ENCODE measurements around the gene C19orf38. TPM values are rescaled to one million over a fixed set of nuclear protein-coding genes. Genes with fewer than 3 reads are reported as not detected.
"Not testable (repeated sequence)": the region's sequence is repeated elsewhere in the genome, so short reads cannot be mapped to it uniquely, and the experiment has no call there.

C19orf38 gene
- polyA plus RNA-seq, 4 donors, result 1.9 to 2.4 (median 2.2) TPM

GRCh38 chr19:10819124-10820060 is 28.8 kb upstream of the C19orf38 start:
- DNase-seq (ENCODE audit: low read depth in 4 of 4, low spot score in 2 of 4), result no peak

DNA sequence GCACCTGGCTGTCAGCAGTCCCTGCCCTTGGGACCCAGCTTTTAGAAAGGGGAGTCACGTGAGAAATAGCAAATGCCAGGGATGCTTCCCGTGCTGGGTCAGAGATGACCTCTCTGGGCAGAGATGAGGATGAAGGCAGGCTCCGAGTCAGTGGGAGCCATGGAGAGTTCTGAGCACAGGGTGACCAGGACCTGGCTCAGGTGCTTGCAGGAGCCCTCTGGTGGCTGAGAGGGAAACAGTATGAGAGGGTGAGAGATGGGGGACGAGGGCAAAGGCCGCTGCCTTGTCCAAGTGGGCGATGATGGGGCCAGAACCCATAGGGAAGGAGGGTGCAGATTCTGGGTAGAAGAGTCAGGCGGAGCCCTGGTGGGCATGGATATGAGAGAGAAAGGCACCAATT is 28.0 kb upstream of the C19orf38 start:
- DNase-seq (ENCODE audit: low read depth in 4 of 4, low spot score in 2 of 4), result no peak

GRCh38 chr19:10823690-10824089 is 24.5 kb upstream of the C19orf38 start:
- DNase-seq (ENCODE audit: low read depth in 4 of 4, low spot score in 2 of 4), result no peak

DNA sequence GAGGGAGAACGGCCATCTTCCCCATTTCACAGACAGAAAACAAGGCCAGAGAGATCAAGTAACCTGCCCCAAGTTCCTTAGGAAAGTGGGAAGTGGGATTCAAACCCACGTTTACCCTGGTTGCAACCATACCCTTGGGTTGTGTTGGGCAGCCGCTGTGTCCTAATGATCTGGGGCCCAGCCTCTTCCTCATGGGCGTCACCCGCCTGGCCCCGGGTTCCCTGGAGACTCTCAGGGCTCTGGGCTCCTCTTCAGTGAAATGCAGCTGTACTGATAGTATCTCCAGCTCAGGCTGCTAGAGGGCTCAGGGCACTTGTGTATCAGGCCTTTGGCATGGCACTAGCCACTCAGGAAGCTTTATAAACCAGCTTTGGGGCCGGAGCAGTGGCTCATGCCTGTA is 22.0 kb upstream of the C19orf38 start:
- no peak for DNase-seq (ENCODE audit: low read depth in 4 of 4, low spot score in 2 of 4)

- DNase-seq (ENCODE audit: low read depth in 4 of 4, low spot score in 2 of 4), result no peak
These were observed 21.4 kb upstream of the C19orf38 start for GRCh38 chr19:10826846-10827245.

DNA sequence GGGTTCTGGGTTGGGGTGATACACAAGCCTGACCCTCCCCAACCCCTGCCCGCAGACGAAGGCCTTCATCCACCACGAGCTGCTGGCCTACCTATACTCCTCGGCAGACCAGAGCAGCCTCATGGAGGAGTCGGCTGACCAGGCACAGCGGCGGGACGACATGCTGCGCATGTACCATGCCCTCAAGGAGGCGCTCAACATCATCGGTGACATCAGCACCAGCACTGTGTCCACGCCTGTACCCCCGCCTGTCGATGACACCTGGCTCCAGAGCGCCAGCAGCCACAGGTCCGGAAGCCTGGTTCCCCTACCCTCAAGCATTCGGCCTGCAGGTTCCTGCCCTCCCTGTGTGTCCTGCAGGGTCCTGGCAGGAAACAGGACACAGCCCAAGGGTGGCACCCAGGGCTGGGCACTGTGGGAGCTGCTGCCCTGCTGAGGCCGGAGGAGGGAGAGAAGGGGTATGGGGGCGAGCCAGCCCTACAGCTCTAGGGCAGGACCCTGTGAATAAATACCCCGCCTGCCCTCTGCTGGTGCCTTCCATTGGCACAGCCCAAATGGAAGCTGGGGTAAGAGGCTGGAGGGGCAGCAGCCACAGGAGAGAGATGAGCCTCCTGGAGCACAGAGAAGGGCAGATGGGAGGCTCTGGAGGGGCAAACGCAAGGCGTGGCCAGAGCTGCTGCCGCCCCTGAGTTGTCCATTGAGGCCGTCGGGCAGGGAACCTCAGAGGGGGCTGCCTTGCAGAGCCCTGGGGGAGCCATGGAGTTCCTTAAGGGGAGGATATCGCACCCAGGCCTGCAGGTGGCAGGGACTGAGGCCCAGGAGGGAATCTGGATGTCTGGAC is 19.0 kb upstream of the C19orf38 start:
- DNase-seq (ENCODE audit: low read depth in 4 of 4, low spot score in 2 of 4), result no peak

GRCh38 chr19:10829967-10830366 is 18.2 kb upstream of the C19orf38 start:
- no peak for DNase-seq (ENCODE audit: low read depth in 4 of 4, low spot score in 2 of 4)

DNA sequence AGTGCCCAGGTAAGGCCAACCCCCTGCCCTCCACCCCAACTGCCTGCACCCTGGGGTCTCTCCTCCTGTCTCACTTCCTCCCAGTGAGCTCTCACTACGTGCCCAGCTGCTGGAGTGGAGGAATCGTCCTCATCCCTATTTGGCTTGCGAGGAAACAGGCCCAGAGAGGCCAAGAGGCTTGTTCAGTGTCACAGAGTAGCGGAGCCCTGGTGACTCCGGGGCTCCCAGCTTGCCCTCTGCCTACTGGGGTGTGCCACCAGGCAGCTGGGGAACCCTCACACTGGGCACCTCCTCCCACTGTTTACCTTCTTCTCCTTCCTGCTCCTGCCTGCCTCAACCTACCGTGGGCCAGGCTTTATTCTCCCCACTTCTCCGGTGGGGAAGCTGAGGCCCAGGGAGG is 17.8 kb upstream of the C19orf38 start:
- no peak for DNase-seq (ENCODE audit: low read depth in 4 of 4, low spot score in 2 of 4)

- no peak for DNase-seq (ENCODE audit: low read depth in 4 of 4, low spot score in 2 of 4)
These were observed 17.1 kb upstream of the C19orf38 start for GRCh38 chr19:10830931-10831779.

DNA sequence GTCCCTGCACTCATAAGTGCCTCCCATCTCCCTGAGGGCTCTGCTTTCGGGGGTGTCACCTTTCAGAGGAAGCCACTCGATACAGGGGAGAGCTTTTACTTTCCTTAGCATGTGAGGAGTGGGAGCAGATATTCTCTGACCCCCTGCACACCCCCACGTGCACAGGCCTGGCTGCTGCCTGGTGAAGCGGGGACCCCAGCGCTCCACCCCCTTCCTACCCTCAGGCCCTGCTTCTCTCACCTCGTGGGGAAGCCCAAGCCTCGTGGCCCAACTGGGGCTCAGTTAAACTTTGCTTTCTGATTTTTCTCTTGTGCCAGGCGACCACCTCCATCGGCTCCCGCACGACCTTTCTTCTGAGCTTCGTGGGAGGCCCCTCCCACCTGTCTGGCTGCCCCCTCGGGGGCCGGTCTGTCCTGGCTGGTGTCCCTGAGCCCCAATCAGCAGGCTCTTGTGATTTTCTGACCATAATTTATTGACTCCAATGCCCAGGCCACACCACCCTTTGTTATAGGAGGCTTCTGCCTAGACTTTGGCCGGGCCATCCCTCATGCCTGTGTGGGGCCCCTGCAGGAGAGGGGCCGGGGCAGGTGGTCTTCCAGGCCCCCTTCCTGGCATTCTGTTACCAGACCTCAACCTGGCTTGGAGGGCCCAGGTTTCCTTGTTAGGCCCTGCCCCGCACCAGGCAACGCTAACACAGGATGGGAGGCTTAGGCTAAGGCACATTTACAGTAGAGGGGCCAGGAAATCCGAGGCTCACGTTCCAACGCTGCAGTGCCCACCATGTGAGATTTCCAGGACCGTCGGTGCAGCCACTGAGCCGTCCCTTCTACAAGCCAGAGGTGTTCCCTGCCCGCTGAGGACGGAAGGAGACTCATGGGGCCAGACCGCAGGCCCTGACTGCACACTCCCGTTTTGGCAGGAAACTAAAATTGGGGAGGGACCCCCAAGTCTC is 16.0 kb upstream of the C19orf38 start:
- DNase-seq (ENCODE audit: low read depth in 4 of 4, low spot score in 2 of 4), result no peak

DNA sequence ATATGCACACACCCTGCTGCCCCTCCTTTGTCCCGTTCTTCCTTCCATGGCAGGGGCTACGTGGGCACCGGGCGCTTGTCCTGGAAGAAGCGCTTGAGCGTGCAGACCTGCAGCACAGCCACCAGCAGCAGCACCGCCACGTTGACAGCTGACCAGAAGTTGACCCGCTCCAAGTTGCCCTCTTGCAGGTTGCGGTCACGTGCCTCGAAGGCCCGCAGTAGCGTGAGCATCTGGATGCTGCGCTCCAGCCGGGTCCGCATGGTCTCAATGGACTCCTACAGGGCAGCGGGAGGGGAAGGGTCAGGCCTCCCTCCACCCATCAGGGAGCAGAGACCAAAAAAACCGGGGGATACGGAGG is 15.3 kb upstream of the C19orf38 start:
- no peak for DNase-seq (ENCODE audit: low read depth in 4 of 4, low spot score in 2 of 4)

DNA sequence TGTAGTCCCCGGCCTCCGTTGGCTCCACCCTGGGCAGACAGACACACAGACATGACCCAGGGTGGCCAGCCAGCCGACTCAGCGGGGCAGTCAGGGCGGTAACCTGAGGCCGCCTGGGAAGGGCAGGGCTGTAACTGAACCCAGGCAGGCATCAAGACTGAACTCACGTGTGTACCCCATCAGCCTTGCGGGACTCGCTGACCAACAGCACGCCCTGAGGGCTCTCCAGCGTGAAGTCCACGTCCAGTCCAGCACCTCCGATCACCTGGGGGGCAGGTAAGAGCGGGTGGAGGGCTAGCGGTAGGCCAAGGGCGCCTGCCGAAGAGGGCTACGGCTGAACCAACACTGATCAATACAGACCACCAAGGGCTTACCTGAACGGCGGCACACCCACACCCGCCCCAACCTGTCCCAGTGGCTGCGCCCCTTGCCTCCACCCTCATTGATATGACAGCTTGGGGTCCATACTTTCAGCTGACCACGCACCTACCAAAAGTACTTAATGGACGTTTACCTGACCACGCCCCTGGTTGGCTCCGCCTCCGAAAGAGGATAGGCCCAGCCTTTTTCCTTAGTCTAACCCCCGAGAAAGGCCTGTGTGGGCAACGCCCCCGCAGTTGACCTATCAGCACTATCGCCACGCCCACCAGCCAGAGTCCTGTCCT is 13.0 kb upstream of the C19orf38 start:
- no peak for DNase-seq (ENCODE audit: low read depth in 4 of 4, low spot score in 2 of 4)

DNA sequence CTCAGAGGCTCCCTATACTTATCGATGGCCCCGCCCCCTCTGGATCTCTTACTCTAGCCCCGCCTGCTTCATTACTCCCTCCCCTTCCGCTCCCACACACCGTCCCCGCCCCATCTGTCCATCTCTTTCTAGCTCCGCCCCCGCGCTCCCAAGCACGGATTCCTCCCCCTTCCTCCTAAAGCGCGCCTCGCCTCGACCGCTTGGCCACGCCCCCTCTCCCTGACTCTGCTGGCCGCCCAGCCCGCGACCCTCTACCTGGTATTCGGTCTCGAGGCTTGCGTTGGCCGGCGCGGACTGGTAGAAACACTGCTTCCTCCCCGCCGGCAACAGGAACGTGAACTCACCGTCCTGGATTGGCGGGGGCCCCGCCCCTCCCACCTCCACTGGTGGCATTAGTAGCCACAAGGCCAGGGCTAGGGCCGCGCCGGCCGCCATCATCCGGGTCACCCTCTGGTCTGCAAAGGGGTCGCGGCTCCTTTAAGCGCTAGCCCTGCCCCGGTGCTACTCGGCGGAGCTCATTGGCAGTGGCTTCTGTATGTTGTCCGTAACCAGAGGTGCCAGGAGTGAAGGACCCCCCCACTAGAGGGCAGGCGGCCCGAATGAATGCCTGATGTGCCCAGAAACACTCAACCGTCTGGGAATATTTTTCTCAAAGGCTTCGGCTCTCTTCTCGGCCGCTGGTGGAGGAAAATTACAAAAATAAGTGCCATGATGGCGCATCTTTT is 12.3 kb upstream of the C19orf38 start, which contains the start of gene TMED1:
Gene TMED1 (minus strand): TSS at position 459 of the 725 bp plus-strand sequence. CDS start 21 bp downstream, at position 438.
- DNase-seq (ENCODE audit: low read depth in 4 of 4, low spot score in 2 of 4), result peak; percentile 96 to 98 (median 98)

DNA sequence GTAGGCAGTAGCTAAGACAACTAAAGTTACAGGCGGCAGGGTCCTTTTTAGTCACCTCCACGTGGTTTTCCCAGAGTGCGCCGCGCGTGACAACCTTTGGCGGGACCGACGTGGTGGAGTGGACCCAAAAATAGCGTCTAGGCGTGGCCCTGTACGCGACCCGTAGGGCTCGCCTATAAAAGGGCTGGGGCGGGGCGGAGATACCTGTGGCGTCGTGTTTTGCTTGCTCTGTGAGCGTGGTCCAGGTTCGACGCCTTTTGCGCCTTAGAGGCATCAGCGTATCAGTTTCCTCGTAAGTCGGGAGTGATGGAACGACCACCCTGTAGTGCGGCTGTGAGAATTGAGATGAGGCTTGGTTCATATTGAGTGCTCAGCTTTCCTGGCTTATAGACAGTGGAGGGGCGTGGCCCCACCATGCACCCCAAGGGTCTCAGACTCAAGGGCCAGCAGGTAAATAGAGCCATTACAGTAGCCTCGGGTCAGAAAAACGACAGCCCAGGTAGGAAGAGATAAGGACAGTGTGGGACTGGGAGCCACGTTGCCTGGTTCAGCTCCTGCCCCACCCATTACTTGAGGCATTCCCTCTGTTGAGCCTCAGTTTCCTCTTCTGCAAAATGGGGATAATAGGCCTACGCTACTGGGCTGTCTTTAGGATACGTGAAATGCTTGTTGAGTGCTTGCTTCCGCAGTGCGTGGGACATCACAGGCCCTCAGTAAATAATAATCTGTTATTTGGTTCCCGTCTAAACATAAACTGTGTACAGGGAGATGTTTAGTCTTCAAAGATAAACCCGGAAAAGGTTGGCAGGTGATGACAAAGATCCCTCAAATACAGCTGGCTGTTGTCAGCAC is 11.5 kb upstream of the C19orf38 start:
- no peak for DNase-seq (ENCODE audit: low read depth in 4 of 4, low spot score in 2 of 4)

DNA sequence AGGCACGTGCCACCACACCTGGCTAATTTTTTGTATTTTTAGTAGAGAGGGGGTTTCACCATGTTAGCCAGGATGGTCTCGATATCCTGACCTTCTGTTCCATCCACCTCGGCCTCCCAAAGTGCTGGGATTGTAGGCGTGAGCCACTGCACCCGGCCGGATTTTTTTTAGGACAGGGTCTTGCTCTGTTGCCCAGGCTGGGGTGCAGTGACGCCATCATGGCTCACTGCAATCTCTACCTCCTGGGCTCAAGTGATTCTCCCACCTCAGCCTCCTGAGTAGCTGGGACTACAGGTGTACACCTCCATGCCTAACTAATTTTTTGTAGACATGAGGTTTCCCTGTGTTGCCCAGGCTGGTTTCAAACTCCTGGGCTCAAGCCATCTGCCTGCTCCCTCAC is 10.6 kb upstream of the C19orf38 start:
- DNase-seq (ENCODE audit: low read depth in 4 of 4, low spot score in 2 of 4), result not testable (repeated sequence)

GRCh38 chr19:10838377-10838776 is 9.8 kb upstream of the C19orf38 start:
- DNase-seq (ENCODE audit: low read depth in 4 of 4, low spot score in 2 of 4), result no peak
